Right renal pelvis (tissue), 4 donors: ENCODE measurements around the gene ATP8A1. TPM values are rescaled to one million over a fixed set of nuclear protein-coding genes. Genes with fewer than 3 reads are reported as not detected.

Experiments used
- DNase-seq, 4 donors: peaks; one replicate each; pipeline ENCODE4 v3.0.0-alpha.2; 2013; ENCODE audit warnings: low read depth in 4 of 4, low spot score in 3 of 4, missing footprints in 1 of 4
- polyA plus RNA-seq, 4 donors: library from polyadenylated mRNA; unstranded; fragments of 120-200 nt; gene quantifications; one replicate each; pipeline ENCODE4 v1.2.1, GENCODE V29; 2013; ENCODE audit not compliant: insufficient read length in 4 of 4

The ATP8A1 gene
- polyA plus RNA-seq, 4 donors: 26.7 to 32.1 (median 30.7) TPM

DNA sequence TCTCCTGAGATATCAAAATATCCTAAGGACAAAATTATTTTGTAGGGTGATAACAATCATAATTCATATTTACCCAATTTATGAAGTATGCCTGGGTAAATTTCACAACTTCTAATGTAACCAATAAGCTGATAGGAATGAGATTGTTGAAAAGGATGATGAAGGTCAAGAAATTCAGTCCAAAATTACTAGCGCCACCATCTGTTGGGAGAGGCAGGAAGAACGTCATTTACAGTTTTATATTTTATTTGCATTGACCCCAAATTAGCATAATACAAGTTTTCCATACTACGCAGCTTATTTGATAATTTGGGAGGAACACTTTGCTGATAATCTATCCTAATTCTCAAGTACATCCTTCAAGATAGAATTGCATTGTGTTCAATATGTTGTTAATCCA, 78.7 kb downstream of the ATP8A1 start:
- no peak for DNase-seq

DNA sequence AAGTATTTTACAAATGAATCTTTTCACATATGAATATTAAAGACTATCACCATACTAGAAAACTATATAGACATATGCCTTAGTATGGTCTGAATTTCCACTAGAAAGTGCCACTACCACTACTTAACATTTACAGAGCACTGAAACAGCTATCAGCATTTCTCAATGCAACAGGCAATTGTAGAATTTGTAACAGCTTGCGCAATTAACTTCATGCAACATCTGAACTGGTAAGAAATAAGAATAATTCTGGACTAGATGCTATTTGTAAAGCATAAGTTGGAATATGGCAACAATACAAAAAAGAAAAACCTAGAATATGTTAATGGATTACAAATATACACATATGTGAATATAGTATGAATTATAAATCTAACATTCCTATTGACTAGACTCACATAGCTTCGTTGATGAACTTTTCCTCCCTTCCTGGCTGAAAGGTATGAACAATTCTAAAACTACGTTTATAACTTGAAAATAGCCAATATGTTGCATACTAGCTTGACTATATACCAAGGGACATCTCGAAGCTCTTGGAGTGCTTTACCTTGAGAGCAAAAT, 82.0 kb downstream of the ATP8A1 start:
- DNase-seq: no peak

DNA sequence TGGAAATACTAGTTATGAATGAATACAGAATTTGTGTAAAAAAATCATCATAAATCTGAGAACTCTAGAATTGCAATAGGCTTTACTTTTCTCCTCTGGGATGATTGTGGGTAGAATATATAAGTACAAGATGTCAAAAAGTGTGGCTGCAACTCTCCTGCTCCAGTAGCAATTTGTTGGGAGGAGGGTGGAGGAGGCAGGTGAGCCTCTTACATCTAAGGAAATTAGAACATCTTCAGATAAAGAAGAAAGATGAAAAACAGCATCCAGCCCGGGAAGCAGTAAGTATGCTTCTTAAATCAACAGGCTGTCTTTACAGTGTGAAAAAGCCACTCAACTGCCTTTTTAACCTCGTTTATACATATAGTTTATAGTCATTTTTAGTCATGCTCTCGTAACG, 83.7 kb downstream of the ATP8A1 start:
- DNase-seq: no peak

DNA sequence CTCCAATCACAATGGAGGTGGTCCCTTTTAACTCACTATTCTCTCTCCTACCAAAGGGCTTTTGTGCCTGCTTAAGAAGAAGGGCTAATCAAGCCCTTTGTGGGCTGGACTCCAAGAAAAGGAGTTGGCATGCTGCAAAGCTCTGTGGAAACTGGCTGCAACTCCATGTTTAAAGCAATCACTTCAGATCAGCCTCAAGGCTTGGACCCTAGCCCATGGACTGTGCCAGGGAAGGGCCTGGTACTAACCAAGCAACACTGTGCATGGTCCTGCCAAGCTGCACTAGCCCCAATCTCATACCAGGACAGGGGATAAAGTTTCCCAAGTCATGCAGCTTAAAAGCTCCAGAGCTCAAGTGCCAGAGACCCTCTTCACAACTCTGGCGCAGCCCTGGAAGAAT, 86.7 kb downstream of the ATP8A1 start:
- no peak for DNase-seq

DNA sequence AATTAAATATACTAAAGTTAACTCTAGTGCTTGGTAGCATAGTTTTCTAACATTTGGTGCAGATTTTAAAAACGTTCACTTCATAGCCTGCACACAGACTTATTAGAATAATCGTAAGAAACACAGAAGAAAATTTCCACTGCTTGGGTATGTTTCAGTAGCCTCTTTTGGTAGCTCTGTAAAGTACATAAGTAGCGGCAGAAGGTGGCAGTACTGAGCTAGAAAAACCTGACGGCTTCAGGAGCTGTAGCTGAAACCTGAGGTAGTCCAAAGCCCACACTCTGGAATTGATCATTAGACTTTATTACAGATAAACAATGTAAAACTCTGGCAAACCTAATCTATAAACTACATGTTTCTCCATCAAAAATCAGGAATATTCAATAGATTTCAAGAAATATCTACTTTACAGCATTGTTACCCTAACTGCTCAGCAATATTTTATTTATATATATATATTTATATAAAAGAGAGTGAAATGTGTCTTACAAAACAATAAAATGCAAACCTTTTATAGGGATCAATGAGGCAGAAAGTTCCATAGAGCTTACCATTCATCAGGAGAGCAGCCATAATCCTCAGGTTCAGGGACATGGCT, 88.2 kb downstream of the ATP8A1 start:
- peak; percentile 35 to 58 (median 48) for DNase-seq

DNA sequence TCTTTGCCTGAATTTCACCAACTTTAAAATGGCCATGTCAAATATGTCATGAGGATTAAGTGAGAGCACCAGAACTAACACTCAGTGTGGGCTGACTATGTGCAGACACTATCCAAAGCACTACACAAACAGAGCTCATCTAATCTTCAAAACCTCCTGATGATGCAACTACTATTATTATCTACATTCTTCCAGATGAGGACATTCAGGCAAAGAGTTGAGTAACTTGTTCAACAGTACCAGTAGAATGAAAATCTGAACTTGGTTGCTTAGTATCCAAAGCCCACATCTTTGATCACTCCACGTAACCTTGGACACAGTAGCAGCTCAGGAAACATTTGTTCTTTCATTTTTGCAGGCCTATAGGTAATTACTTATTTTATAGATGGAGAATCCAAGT, 90.1 kb downstream of the ATP8A1 start:
- no peak for DNase-seq

DNA sequence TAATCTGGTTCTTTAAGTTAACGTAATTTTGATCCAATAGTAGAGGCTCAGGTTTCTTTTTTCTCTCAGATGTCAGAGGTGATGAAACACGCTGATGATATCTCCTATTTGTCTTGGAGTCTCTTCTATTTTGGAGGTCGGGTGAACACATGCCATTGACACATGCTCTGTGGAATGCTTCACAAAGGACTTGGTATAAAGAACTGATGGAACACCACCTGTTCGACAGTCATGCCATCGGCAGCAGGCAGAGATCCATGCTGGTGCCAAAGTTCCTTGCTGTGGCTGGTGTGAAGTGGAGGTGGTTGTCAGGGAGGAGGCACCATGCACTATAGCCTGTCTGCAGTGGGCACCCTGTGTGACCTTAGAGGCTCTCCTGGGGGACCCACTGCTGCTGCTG, 94.9 kb downstream of the ATP8A1 start:
- no peak for DNase-seq

DNA sequence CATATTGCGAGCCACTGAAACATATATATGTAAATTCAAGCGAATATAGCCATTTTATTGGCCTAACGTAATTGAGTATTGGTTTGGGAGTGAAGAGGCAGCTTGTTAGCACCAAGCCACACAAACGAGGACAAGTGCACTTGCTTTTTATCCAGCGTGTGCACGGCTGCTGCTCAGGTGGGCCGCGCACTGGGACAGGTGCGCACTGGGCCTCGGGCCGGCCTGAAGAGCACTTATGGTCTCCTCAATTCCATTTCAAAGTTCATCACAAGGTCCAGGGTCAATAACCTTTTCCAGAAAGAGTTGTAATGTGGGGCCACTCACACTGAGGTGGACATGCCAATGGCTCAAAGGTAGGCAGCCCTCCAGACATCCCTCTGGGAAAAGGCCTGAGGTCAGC, 95.9 kb downstream of the ATP8A1 start:
- no peak for DNase-seq

DNA sequence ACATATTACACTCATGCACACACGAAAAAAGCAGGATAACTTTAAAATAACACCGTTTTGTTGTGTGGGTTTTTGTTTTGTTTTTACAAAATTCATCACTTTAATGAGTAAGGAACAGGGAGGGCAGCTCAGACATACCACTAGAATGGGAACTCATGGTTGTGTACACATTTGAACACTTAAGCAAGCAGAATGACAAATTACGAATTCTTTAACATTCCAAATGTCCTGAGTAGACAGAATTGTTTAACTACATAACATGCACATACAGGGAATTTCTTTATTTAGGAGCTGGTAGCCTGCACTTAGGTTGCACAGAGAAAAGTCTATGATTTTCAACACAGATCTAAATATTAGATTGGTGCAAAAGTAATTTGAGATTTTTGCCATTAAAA, 96.4 kb downstream of the ATP8A1 start:
- no peak for DNase-seq

DNA sequence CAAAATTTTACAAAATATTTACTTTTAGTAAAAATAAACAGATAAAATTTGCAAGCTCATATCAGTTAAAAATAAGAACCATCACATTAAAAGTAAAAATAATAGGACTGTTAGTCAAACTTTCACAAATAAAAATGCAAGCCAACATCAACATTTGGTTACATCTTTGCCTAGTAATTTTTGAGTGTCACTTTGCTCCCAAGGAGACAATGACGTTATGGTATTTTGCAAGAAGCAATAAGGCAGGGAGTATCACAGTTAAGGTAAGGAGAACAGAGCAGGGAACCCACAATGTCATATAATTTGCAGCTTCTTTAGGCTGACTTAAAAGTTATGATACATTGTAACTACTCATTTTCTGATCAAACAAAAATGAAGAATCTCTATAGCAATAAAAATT, 98.7 kb downstream of the ATP8A1 start:
- no peak for DNase-seq

DNA sequence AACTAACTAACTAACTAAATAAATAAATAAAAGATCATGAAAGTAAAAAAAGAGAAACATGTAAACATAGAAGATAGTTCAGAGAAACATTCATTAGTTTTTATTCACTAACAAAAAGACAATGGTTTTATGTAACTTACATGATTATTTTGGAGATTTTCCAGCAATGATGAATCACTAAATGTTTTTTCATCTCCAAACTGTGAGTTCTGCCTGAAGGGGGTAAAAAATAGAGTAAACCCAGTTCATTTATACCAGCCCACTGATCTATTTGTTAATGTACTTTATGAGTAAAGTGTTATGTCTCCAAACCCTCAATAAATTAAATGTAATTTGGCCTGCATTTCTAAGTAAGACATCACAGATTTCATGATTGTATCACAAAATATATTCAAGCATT, 101.1 kb downstream of the ATP8A1 start:
- DNase-seq: no peak

DNA sequence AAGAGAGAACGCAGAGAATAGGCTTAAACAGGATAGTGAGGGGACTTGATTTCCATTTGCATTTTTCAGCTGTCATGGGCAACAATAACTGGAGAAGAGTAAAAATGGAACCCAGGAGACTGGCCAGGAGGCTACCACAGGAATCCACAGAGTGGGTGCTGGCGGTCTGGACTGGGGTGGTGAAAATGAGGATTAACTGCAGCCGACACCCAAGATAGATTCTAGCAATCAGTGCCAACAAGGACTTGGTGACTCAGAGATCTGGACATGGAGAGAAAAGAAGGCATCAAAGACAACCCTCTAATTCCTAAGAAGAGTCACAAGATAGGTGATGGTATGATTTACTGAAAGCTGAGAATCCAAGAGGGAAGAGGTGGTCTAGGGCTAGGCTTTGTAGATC, 102.8 kb downstream of the ATP8A1 start:
- no peak for DNase-seq

DNA sequence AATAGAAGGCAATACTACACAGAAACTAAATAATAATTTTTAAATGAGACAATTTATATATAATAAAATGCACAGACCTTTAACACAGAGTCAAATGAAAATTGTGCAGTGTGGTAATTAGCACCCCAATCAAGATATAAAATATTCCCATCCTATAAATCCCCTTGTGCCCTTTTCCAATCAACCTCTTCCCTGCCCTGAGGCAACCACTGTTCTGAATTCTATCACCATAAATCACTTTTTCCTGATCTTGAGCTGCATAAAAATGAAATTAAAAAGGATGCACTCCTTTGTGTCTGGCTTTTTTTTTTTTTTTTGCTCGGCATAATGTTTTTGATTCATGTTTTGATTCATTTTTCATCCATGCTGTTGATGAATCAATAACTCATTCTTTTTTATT, 107.0 kb downstream of the ATP8A1 start:
- no peak for DNase-seq

DNA sequence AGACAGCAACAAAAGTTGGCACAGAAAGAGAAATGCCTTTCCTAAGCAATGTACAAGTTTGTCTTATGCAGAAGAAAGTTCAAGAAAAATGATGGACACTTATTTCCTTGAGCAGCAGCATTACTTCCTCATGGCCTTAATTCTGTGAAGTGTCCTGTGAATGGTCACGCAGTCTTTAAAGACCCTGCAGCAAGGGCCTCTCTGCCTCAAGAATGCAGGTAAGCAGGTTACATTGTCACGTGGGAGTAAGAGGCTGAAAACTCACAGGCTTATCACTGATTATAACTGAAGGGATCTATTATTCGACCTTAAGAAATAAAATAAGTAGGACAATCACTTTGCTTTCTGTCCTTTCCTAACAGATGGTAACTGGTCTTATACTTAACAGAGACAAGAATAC, 109.1 kb downstream of the ATP8A1 start:
- no peak for DNase-seq

DNA sequence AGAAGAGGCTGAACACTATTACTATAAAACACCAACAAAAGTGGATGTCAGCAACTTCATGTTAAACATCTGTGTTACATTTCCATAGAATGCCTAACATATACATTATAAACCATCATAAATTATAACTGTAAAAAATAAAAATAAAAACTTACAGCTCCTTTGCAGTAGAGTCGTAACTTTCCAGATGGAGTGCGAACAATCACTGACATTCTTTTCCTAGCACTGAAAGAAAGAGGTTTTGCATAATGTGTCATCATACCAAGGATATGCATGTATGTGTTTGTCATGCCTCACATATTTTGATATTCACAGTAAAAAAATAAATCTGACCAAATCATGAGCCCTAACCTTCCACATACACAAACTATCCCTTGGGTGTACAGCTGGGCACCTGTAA, 113.1 kb downstream of the ATP8A1 start:
- DNase-seq: no peak

DNA sequence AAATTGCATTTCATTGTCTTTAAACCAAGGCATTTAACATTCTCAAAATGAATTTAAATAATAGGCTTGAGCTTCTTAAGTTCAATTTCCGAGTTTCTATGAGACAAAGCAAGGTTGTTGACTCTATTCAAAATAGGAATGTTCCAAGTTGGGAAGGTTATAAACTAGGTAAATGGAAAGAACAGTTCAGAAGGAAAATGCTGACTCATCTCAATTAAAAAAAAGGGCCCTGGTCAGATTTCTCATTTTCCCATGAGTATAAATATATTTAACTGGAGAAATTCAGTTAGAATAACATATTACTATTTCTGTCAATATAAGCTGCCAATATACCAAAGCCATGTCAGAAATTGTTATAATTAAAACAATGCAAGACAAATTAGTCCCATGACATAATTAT, 113.8 kb downstream of the ATP8A1 start:
- no peak for DNase-seq

DNA sequence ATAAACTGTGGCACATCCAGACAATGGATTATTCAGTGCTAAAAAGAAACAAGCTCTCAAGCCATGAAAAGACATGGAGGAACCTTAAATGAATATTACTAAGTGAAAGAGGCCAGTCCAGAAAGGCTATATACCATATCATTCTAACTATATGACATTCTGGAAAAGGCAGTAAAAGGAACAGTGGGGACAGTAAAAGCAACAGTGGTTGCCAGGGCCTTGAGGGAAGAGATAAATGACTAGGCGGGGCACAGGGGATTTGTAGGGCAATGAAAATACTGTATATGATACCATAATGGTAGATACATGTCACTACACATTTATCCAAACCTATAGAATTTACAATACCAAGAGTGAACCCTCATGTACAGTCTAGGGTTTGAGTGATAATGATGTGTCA, 115.3 kb downstream of the ATP8A1 start:
- no peak for DNase-seq

DNA sequence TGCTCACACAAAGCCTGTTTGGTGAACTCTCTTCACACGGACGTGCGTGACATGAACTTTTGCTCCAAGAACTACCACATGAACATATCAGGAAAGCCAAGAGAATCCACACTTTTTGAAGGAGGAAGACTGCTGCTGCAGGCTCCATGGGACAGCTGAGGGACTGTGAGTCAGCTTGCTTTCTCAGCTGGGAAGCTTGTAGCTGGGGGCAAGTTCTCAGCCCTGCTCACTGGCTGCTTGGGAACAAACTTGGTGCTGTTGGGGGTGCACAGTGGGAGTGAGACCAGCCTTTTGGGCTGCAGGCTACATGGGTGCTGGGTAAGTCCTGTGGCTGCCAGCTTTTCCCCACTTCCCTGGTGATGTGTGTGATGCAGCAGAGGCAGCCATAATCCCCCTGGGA, 123.9 kb downstream of the ATP8A1 start:
- DNase-seq: no peak

DNA sequence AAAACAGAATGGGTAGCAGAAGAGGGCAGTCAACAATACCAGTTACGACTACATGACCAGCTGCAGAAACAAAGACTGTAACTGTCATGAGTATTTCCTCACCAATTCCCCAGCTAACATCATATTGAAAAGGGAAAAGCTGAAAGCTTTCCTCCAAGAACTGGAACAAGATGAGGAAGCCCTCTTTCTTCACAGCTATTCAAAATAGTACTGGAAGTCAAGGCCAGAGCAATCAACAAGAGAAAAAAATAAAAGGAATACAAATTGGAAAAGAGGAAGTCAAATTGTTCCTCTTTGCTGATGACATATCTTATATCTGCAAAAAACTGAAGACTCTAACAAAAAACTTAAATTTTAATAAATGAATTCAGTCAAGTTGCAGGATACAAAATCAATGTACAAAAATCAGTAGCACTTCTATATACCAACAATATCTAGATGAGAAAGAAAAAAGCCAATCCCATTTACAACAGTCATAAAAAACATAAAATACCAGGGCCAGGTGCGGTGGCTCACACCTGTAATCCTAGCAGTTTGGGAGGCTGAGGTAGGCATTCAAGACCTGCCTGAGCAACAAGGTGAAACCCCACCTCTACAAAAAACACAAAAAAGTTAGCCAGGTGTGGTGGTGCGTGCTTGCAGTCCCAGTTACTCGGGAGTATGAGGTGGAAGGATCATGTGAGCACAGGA, 125.4 kb downstream of the ATP8A1 start:
- no peak for DNase-seq

DNA sequence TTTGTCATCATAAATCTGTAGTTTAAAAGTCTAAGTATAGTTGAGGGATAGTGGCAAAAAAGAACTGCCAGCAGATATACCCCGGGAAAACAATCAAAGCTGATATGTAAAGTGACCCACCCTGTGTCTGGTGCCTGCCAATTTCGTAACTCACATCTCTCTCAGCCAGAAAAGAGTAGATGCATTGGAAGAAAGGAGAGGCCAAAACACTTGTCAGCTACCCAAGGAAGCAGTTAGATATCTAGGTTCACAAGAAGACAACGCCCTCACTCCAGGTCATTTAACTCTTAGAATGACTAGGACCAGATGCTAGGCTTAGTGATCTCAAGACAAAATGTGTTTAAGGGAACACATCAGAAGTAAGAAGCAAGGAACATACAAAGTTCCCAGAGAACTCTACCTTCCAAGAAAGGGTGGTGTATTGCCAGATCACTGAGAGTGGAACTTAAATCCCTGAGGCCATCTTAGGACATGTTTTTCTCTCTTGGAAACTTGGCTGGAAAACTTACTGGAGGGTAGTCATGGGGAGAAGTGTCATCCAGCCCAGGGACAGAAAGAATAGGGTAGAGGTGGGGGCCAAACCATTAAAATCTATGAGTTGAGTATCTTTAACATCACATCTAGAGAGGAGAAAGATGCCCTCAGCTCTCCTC, 133.7 kb downstream of the ATP8A1 start:
- DNase-seq: no peak

DNA sequence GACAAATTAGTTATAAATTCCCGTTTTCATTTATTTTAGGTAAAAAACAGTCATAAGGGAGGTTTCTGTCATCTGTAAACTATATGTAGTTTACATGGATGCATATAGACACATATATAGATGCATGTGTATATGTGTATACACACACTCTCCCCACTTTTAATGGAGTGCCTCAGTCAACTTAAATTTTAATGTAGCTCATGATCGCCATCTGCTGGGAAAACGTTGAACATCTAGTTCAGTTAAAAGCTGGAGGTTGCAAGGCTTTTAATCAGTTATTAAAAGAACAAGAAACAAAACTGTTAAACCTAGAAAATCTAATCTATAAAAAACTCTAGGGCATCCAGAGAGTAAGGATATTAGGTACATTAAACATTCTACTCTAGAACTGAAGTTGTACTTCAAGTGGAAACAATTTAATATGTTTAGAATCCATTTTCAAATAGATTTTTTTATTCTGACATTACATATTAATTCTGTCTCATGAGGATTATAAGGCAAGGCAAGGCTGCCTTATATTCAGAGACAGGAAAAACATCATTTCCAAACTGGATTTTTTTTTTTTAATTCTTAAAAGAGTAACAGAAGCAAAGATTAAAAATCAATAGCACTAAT, 137.0 kb downstream of the ATP8A1 start:
- DNase-seq: peak; percentile 45 to 68 (median 58)
